Glutamatergic neuron (in vitro differentiated cells): ENCODE results near the gene COG3. TPM values are rescaled to one million over a fixed set of nuclear protein-coding genes. Genes with fewer than 3 reads are reported as not detected.

Source experiments
- DNase-seq: peaks from one replicate; pipeline ENCODE4 v3.0.0; 2022
- H3K27ac Mint-ChIP-seq: one replicate; pipeline ENCODE4 v1.8.0; 2020; ENCODE audit warnings: mild to moderate bottlenecking, mixed read lengths, inconsistent platforms; ENCODE audit not compliant: unreplicated experiment
- H3K27me3 Mint-ChIP-seq: one replicate; pipeline ENCODE4 v1.8.0; 2020; ENCODE audit warnings: mild to moderate bottlenecking, moderate library complexity, mixed read lengths, inconsistent platforms; ENCODE audit not compliant: unreplicated experiment
- H3K36me3 Mint-ChIP-seq: one replicate; pipeline ENCODE4 v1.8.0; 2020; ENCODE audit warnings: mild to moderate bottlenecking, mixed read lengths, inconsistent platforms; ENCODE audit not compliant: unreplicated experiment
- H3K4me1 Mint-ChIP-seq: one replicate; pipeline ENCODE4 v1.8.0; 2020; ENCODE audit warnings: mild to moderate bottlenecking, low read depth, mixed read lengths, inconsistent platforms; ENCODE audit not compliant: unreplicated experiment
- H3K4me3 Mint-ChIP-seq: one replicate; pipeline ENCODE4 v1.8.0; 2020; ENCODE audit warnings: mild to moderate bottlenecking, mixed read lengths, inconsistent platforms; ENCODE audit not compliant: unreplicated experiment
- H3K9me3 Mint-ChIP-seq: one replicate; pipeline ENCODE4 v1.8.0; 2020; ENCODE audit warnings: mild to moderate bottlenecking, moderate library complexity, mixed read lengths, inconsistent platforms; ENCODE audit not compliant: unreplicated experiment
- CTCF ChIP-seq: fragments of 200-600 bp; sonication (generic); IDR thresholded peaks from one replicate; pipeline ENCODE4 v1.5.0; 2021; ENCODE audit not compliant: partially characterized antibody, unreplicated experiment
- total RNA-seq: library from RNA; stranded (reverse); fragmentation: NEBNext Ultra II Directional; extraction: Animal tissue kit (Norgen Biotek cat#: 25700); gene quantifications from one replicate; pipeline ENCODE4 v1.2.1, GENCODE V29; 2021; ENCODE audit not compliant: unreplicated experiment

Gene COG3
- total RNA-seq, 1 donor from 2014 or later = 25.4 TPM

- Mint-ChIP-seq H3K9me3 (peaks cover 7% of the 10 kb centered on the region), H3K36me3 (peaks cover 3% of the 10 kb centered on the region), H3K27ac (no peak overlapping the region), H3K27me3 (no peaks in the 10 kb centered on the region), H3K4me3 (peak overlapping the region; percentile 98), H3K4me1 (peaks cover 13% of the 10 kb centered on the region)
- no peak for TF ChIP-seq CTCF
- DNase-seq = no peak
Observed at GRCh38 chr13:45466359-45466758, 1.6 kb downstream of the COG3 start.

DNA sequence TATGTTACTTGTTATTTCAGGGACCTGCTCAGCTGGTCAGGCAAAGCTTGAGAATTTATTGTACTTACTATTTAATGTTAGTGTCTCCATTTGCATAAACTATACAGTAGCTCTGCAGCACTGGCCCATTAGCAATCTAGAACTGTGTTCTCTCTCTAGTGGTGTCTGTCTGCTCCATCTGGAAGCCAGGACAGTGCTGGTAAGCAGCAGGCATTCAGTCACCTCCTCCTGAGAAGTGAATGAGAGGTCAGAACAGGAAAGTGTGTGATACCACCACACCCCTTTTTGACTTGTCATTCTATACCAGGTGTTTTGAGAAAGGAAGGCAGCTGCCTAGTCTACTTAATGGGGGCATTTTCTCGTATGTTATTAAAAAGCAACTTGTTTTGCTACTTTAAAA, 3.9 kb downstream of the COG3 start:
- DNase-seq = no peak
- Mint-ChIP-seq H3K4me1 (peaks cover 13% of the 10 kb centered on the region), H3K36me3 (peaks cover 9% of the 10 kb centered on the region), H3K27ac (no peak overlapping the region), H3K27me3 (no peaks in the 10 kb centered on the region), H3K9me3 (peaks cover 7% of the 10 kb centered on the region), H3K4me3 (no peak overlapping the region)
- TF ChIP-seq CTCF = no peak

GRCh38 chr13:45472171-45472705, 7.5 kb downstream of the COG3 start:
- H3K27ac Mint-ChIP-seq = no peak overlapping the region
- H3K9me3 Mint-ChIP-seq = peaks cover 2% of the 10 kb centered on the region
- H3K4me1 Mint-ChIP-seq = peaks cover 3% of the 10 kb centered on the region
- peaks cover 9% of the 10 kb centered on the region for H3K36me3 Mint-ChIP-seq
- no peak for DNase-seq
- TF ChIP-seq CTCF = no peak
- H3K4me3 Mint-ChIP-seq = no peak overlapping the region
- H3K27me3 Mint-ChIP-seq = no peaks in the 10 kb centered on the region

DNA sequence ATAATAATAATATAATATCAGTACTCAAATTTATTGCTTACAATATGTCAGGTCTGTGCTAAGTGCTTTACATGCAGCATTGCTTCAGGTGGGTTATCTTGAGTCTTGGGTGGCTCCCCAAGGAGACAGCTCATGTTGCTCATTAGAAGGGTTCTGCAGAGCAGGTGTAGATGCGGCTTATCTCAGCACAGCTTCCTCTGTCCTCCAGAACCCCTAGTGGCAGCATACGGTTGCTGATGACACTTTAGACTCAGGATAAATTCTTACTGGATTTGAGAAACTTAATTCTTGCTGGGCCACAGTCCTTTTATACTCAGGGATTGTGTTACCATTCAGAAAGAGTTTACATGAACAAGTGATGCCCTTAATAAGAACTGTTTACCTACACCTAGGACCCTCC, 8.9 kb downstream of the COG3 start:
- peak; percentile 38 for TF ChIP-seq CTCF
- Mint-ChIP-seq H3K36me3 (peaks cover 9% of the 10 kb centered on the region), H3K27ac (no peak overlapping the region), H3K9me3 (peaks cover 2% of the 10 kb centered on the region), H3K27me3 (no peaks in the 10 kb centered on the region), H3K4me1 (peaks cover 2% of the 10 kb centered on the region), H3K4me3 (no peak overlapping the region)
- no peak for DNase-seq

DNA sequence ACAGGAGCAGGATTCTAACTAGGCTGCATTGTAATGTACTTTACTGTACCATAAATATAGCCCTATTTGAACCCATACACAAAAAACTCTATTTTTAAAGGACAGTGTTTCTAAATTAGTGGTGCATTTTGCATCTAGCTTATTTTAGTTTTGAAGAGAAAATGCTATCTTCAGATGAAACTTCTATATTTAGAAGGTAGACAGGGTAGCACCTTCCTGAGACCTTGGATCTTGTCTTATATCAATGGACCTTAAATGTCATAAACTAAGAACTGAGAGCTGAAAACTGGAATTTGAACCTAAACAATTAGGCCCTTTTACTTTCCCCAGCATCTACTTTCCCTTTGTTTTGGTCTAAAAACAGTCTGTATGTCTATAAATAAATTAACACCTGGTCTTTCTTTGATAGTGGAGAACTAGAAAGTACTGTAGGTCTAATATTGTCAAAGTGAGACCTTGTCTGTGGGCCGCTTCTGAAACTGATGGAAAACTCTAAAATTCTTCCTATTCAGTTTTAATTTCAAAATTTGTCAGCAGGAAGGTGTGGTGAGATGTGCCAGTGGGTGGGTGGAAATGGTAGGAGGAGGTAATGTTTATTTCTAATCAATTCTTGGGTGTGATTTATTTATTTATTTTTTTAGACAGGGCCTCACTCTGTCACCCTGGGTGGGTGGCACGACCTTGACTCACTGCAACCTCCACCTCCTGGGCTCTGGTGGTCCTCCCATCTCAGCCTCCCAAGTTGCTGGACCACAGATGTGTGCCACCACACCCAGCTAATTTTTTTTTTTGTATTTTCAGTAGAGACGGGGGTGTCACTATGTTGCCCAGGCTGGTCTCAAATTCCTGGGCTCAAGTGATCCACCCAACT, 10.1 kb downstream of the COG3 start:
- Mint-ChIP-seq H3K36me3 (peaks cover 9% of the 10 kb centered on the region), H3K4me1 (no peaks in the 10 kb centered on the region), H3K27ac (no peak overlapping the region), H3K9me3 (peaks cover 2% of the 10 kb centered on the region), H3K27me3 (no peaks in the 10 kb centered on the region), H3K4me3 (no peak overlapping the region)
- no peak for DNase-seq
- no peak for TF ChIP-seq CTCF
